HCT116 (cell line): ENCODE results near the gene ANKRD24.

Source experiments
- EZH2 ChIP-seq: fragments of 200-600 bp; sonication (generic); IDR thresholded peaks from 2 replicates; pipeline ENCODE4 v1.6.1; 2017; ENCODE audit warnings: antibody characterized with exemption, mixed run types
- EZH2phosphoT487 ChIP-seq: fragments of 200-600 bp; IDR thresholded peaks from 2 replicates; pipeline ENCODE4 v1.6.1; 2018; ENCODE audit warnings: antibody characterized with exemption, borderline replicate concordance
- POLR2A ChIP-seq: IDR thresholded peaks from 2 replicates; pipeline ENCODE4 v1.7.0; 2011; ENCODE audit warnings: borderline replicate concordance; ENCODE audit not compliant: insufficient read depth, insufficient read length; ENCODE audit errors: extremely low read depth
- POLR2AphosphoS5 ChIP-seq: IDR thresholded peaks from 2 replicates; pipeline ENCODE4 v1.6.1; 2011; ENCODE audit warnings: mild to moderate bottlenecking, low read depth, low read length, moderate library complexity
- YY1 ChIP-seq: IDR thresholded peaks from 2 replicates; pipeline ENCODE4 v1.6.1; 2011; ENCODE audit warnings: low read length, low read depth, moderate library complexity, mild to moderate bottlenecking; ENCODE audit not compliant: insufficient replicate concordance; ENCODE audit errors: extremely low read depth
- TF ChIP-seq, protein P1 (sequence below), 3 experiments: fragments of 200-600 bp in 1 of 3; sonication (generic) in 1 of 3; IDR thresholded peaks in 2 of 3; conservative IDR thresholded peaks in 1 of 3; 2 replicates each; pipeline ENCODE4 v1.5.1; 2012 to 2017; ENCODE audit warnings: low read depth in 2 of 3, low read length in 2 of 3, antibody characterized with exemption in 1 of 3, borderline replicate concordance in 1 of 3, control low read depth in 1 of 3, mild to moderate bottlenecking in 1 of 3, mixed read lengths in 1 of 3, mixed run types in 1 of 3, moderate library complexity in 1 of 3; ENCODE audit not compliant: insufficient read depth in 1 of 3
- TF ChIP-seq, protein P2 (sequence below): IDR thresholded peaks from 2 replicates; pipeline ENCODE4 v1.6.1; 2012; ENCODE audit warnings: low read depth

GRCh38 chr19:4201798-4202197, 19.3 kb downstream of the ANKRD24 start:
- no peak for TF ChIP-seq EZH2
- TF ChIP-seq, protein P1, sequence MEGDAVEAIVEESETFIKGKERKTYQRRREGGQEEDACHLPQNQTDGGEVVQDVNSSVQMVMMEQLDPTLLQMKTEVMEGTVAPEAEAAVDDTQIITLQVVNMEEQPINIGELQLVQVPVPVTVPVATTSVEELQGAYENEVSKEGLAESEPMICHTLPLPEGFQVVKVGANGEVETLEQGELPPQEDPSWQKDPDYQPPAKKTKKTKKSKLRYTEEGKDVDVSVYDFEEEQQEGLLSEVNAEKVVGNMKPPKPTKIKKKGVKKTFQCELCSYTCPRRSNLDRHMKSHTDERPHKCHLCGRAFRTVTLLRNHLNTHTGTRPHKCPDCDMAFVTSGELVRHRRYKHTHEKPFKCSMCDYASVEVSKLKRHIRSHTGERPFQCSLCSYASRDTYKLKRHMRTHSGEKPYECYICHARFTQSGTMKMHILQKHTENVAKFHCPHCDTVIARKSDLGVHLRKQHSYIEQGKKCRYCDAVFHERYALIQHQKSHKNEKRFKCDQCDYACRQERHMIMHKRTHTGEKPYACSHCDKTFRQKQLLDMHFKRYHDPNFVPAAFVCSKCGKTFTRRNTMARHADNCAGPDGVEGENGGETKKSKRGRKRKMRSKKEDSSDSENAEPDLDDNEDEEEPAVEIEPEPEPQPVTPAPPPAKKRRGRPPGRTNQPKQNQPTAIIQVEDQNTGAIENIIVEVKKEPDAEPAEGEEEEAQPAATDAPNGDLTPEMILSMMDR (IDR thresholded peaks at IDR 0.05 in 2 of 3, conservative IDR thresholded peaks at IDR 0.05 in 1 of 3; ENCODE audit: borderline replicate concordance in 1 of 3, insufficient read depth in 1 of 3, low read depth in 2 of 3, low read length in 2 of 3): no peak
- no peak for TF ChIP-seq POLR2A
- TF ChIP-seq EZH2phosphoT487: no peak
- TF ChIP-seq, protein P2, sequence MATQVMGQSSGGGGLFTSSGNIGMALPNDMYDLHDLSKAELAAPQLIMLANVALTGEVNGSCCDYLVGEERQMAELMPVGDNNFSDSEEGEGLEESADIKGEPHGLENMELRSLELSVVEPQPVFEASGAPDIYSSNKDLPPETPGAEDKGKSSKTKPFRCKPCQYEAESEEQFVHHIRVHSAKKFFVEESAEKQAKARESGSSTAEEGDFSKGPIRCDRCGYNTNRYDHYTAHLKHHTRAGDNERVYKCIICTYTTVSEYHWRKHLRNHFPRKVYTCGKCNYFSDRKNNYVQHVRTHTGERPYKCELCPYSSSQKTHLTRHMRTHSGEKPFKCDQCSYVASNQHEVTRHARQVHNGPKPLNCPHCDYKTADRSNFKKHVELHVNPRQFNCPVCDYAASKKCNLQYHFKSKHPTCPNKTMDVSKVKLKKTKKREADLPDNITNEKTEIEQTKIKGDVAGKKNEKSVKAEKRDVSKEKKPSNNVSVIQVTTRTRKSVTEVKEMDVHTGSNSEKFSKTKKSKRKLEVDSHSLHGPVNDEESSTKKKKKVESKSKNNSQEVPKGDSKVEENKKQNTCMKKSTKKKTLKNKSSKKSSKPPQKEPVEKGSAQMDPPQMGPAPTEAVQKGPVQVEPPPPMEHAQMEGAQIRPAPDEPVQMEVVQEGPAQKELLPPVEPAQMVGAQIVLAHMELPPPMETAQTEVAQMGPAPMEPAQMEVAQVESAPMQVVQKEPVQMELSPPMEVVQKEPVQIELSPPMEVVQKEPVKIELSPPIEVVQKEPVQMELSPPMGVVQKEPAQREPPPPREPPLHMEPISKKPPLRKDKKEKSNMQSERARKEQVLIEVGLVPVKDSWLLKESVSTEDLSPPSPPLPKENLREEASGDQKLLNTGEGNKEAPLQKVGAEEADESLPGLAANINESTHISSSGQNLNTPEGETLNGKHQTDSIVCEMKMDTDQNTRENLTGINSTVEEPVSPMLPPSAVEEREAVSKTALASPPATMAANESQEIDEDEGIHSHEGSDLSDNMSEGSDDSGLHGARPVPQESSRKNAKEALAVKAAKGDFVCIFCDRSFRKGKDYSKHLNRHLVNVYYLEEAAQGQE: no peak
- TF ChIP-seq POLR2AphosphoS5: no peak
- no peak for TF ChIP-seq YY1
